MG63 (cell line): ENCODE results near the gene CHIT1. TPM values are rescaled to one million over a fixed set of nuclear protein-coding genes. Genes with fewer than 3 reads are reported as not detected.
"Not testable (repeated sequence)": the region's sequence is repeated elsewhere in the genome, so short reads cannot be mapped to it uniquely, and the experiment has no call there.

Experiments used
- DNase-seq: peaks from one replicate; pipeline ENCODE4 v3.0.0-alpha.2; 2020
- H3K27me3 ChIP-seq: fragments of 250-450 bp; sonication (Bioruptor Pico); 2 replicates; pipeline ENCODE4 v1.5.1; 2020; ENCODE audit warnings: mild to moderate bottlenecking, moderate library complexity
- H3K36me3 ChIP-seq: fragments of 250-450 bp; sonication (Bioruptor Pico); 2 replicates; pipeline ENCODE4 v1.5.1; 2020; ENCODE audit warnings: mild to moderate bottlenecking, moderate library complexity
- H3K4me3 ChIP-seq: fragments of 250-450 bp; sonication (Bioruptor Pico); 2 replicates; pipeline ENCODE4 v1.5.1; 2020; ENCODE audit warnings: mild to moderate bottlenecking, moderate library complexity
- H3K9me3 ChIP-seq: fragments of 250-450 bp; sonication (Bioruptor Pico); 2 replicates; pipeline ENCODE4 v1.5.1; 2020; ENCODE audit warnings: mild to moderate bottlenecking, moderate library complexity
- total RNA-seq: library from RNA; depleted of rRNA; stranded (reverse); fragments of >200 nt; shearing (Covaris generic); gene quantifications from 2 replicates; pipeline ENCODE4 v1.2.3, GENCODE V29; 2014; ENCODE audit warnings: low replicate concordance

Gene CHIT1
- total RNA-seq, 1 experiment from 2014 or later: not detected

DNA sequence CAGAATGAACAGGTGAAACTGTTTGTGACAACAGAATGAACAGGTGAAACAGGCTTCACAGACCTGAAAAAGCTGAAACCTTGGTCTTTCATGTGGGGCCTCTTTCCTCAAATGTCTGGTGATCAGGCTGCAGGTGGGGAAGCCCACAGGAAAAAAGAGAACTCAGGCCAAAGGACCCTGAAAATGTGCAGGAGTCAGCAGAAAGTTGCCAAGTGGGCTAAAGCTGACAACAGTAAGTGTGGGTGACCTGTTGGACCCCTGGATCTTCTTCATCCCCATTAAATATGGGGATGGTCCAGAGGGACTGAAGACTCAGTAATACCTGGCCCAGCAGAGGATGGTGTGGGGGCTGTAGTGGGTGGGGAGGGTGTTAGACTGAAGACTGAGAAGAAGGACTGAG is 9.1 kb upstream of the CHIT1 start:
- Histone ChIP-seq H3K9me3 (peaks cover 10% of the 10 kb centered on the region), H3K4me3 (no peak overlapping the region), H3K27me3 (no peaks in the 10 kb centered on the region; the same call in 1 of the 2 replicates), H3K36me3 (no peaks in the 10 kb centered on the region)
- DNase-seq: no peak

DNA sequence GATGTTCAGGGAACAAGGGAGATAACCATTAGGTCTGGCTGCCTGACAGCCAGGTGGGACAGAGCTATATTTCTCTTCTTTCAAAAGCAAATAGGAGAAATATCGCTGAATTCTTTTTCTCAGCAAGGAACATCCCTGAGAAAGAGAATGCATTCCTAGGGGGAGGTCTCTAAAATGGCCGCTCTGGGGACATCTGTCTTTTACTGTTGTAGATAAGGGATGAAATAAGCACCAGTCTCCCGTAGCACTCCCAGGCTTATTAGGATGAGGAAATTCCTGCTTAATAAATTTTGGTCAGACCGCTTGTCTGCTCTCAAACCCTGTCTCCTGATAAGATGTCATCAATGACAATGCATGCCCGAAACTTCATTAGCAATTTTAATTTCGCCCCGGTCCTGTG is 5.4 kb upstream of the CHIT1 start:
- H3K4me3 ChIP-seq, DNase-seq, H3K27me3 ChIP-seq, H3K36me3 ChIP-seq: not testable (repeated sequence)
- H3K9me3 ChIP-seq: peaks cover 10% of the 10 kb centered on the region

DNA sequence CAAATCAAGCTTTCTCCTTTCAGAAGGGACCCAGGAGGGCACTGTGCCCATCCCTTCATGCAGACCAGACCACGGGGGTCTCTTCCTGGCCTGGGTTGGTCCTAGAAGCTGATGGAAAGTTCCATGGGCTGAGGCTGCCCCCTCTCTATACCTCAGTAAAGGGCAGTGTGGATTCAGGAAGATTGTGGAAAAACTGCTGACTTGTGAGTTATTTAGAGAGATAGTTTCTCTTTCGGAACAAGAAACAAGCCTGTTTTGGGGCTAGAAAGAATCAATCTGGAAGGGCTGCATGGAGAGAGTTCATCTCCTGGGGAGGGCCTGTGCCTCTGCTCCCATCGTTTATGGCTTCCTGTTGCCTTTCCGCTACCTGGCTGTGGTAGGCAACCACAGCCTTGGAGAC is 803 bp downstream of the CHIT1 start:
- H3K9me3 ChIP-seq: no peaks in the 10 kb centered on the region
- no peaks in the 10 kb centered on the region for H3K36me3 ChIP-seq
- no peak overlapping the region for H3K4me3 ChIP-seq
- DNase-seq: no peak
- peaks cover 7% of the 10 kb centered on the region; the same call in 1 of the 2 replicates for H3K27me3 ChIP-seq

DNA sequence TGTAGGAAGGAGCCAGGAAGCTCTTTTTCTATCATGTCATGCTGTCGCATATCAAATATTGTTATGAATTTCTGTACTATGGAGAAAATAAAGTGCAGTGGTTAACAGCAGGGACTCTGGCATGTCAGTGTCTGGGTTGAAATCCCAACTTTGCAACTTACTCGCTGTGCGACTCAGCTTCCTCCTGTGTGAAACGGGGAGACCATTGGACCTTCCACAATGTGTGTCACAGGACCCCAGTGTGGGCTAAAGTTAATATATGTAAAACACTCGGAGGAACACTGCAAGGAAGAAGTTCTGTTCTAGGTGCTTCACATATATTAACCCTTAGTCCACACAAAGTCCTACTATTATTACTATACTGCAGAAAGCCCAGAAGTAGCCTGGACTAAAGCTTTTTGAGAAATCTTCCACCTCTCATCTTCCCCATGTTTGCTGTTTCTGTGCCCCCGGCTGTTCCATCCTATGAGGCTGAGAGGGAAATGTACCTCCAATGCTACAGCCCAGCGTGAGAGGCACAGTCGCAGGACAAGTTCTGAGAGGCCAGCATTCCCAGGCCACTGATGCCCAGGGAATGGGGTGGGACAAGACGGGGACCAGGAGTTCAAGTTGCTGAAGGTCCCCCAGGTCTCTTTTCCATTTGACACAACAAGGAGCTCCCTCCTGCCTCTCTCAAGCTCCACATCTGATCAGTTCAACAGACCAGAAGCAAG is 1.9 kb downstream of the CHIT1 start:
- DNase-seq: no peak
- Histone ChIP-seq H3K9me3 (no peaks in the 10 kb centered on the region), H3K27me3 (peaks cover 4% of the 10 kb centered on the region; the same call in 1 of the 2 replicates), H3K36me3 (no peaks in the 10 kb centered on the region), H3K4me3 (no peak overlapping the region)

DNA sequence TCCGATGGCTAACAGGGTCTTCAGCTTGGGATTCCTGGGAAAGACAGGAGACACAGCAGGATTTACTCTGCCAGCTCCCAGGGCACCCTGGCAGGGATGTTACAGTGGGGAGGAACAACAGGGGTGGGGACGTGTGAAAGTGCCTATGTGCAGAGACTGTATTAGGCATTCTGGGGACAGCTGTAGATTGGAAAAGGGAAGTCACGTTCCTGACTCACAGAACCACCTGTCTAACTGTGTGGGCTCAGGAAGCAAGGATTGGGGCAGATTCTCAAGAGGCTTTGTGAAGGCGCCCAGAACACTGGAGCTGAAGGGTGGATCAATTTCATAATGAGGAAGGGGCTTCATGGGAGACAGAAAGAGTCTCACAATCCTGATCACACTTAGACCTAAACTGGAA is 4.4 kb downstream of the CHIT1 start:
- Histone ChIP-seq H3K9me3 (no peaks in the 10 kb centered on the region), H3K27me3 (peaks cover 4% of the 10 kb centered on the region; the same call in 1 of the 2 replicates), H3K4me3 (no peak overlapping the region), H3K36me3 (no peaks in the 10 kb centered on the region)
- no peak for DNase-seq

DNA sequence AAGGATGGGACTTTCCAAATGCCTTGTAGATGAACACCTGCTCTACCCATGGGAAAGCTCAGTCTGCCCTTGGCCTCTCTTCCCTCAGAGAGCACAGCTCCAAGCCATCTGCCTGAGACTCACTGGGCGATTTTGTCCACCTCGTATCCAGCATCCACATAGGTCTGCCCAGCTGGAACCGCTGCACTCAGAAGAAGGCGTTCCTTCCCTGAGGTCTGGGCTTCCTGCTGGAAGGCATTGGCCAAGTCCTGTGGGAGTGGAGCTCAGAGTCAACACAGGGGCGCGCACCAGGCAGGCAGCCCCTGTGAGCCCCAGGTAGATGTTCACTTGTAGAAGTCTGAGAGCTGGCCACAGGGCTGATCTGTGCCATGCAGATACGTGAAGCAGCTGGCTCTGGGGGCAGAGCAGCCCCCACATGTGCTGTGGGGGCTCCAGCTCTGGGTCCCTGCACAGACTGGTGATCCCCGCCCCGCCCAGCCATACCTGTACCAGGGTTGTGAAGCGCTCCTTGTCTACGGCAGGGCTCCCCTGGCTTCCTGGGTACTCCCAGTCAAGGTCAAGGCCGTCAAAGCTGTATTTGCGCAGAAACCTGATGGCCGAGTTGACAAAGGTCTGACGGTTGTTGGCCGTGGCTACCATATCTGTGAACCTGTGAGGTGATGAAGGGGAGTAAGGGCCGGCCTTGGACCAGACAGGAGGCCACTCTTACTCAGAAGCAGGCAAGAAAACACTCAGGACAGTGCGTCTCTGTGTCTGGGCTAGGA is 6.3 kb downstream of the CHIT1 start:
- peaks cover 4% of the 10 kb centered on the region; the same call in 1 of the 2 replicates for H3K27me3 ChIP-seq
- DNase-seq: no peak

DNA sequence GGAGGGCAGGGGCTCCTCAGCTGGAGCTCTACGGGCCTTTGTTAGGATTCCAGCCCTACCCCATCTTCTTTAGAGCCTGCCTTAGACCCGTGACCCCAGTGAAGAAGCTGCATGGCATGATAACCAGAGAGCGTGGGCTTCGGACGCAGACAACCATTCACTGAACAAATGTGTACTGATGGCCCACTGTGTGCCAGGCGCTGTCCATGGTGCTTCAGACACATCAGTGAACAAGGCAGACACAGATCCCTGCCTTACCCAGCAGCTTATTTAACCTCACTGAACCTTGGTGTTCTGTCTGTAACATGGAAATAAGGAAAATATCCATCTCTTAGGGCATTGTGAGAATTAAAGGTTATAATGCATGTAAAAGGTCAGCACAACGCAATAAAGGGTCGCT is 9.5 kb downstream of the CHIT1 start:
- H3K27me3 ChIP-seq: peaks cover 2% of the 10 kb centered on the region; the same call in 1 of the 2 replicates
- no peak overlapping the region for H3K4me3 ChIP-seq
- DNase-seq: no peak
- no peaks in the 10 kb centered on the region for H3K36me3 ChIP-seq
- no peaks in the 10 kb centered on the region for H3K9me3 ChIP-seq

More for the DNA sequence above, 6.3 kb downstream of the CHIT1 start:
- H3K4me3 ChIP-seq: no peak overlapping the region
- no peaks in the 10 kb centered on the region for H3K9me3 ChIP-seq
- no peaks in the 10 kb centered on the region for H3K36me3 ChIP-seq

DNA sequence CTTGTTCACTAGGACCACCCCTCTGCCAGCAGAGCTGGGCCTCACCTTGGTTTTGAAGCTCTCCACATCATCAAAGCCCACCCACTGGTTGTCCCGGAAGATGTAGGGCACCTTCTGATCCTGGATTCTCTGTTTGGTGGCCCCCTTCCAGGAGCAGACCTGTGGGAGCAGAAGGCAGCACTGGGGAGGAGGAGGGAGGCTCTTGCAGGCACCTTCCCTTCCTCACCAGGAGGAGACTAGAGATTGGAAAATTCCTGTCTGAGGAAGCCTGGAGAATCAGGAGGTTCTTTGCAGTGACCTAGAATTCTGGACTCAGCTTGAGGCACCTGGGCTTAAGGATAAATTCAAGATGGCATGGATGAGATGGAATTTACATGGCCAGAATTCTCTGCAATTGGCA is 10.3 kb downstream of the CHIT1 start:
- DNase-seq: no peak
- H3K27me3 ChIP-seq: no peaks in the 10 kb centered on the region

DNA sequence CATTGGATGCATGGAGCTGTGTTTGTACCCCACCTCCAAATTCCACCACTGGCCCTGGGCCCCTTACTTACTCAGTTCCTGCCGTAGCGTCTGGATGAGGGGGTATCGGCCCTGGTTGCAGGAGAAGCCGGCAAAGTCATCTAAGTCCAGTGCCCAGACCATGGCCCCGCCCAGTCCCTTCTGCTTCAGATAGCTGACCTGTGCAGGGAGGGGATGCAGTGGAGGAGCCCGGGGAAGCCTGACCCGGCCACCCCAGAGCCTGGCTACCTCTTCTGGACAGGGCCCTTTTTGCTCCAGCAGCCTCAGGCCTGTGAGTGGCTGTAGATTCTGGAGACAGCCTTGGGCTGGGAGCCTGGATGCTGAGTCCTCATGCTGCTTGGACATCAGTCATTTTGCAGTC is 11.8 kb downstream of the CHIT1 start:
- DNase-seq: no peak
- H3K36me3 ChIP-seq: no peaks in the 10 kb centered on the region
- H3K4me3 ChIP-seq: no peak overlapping the region
- no peaks in the 10 kb centered on the region for H3K27me3 ChIP-seq
- no peaks in the 10 kb centered on the region for H3K9me3 ChIP-seq

More for the DNA sequence above, 10.3 kb downstream of the CHIT1 start:
- no peak overlapping the region for H3K4me3 ChIP-seq
- H3K9me3 ChIP-seq: no peaks in the 10 kb centered on the region
- no peaks in the 10 kb centered on the region for H3K36me3 ChIP-seq

DNA sequence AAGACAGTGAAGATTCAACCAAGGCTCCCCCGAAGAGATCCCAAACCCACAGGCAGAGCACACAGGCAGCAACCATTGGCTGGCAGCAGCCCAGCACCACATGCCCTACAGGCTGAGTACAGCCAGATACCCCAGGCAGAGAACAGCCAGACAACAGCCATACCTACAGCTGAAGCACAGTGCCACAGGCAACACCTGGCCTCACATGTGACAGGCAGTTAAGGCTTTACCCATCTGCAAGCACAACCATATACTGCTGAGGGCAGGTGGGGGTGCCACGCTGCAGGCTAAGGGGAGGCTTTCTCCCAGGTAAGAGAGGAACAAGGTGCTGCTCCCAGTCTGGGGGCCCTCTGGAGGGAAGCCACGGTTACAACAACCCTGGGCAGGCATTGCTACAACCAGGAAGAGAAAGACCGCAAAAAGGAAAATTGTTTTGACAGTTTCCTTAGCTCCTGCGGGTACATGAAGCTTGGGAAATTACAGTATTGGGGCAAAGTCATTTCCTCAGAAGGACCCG is 12.3 kb downstream of the CHIT1 start:
- no peak for DNase-seq
- no peaks in the 10 kb centered on the region for H3K9me3 ChIP-seq
- H3K27me3 ChIP-seq: no peaks in the 10 kb centered on the region
- H3K36me3 ChIP-seq: no peaks in the 10 kb centered on the region
- no peak overlapping the region for H3K4me3 ChIP-seq

DNA sequence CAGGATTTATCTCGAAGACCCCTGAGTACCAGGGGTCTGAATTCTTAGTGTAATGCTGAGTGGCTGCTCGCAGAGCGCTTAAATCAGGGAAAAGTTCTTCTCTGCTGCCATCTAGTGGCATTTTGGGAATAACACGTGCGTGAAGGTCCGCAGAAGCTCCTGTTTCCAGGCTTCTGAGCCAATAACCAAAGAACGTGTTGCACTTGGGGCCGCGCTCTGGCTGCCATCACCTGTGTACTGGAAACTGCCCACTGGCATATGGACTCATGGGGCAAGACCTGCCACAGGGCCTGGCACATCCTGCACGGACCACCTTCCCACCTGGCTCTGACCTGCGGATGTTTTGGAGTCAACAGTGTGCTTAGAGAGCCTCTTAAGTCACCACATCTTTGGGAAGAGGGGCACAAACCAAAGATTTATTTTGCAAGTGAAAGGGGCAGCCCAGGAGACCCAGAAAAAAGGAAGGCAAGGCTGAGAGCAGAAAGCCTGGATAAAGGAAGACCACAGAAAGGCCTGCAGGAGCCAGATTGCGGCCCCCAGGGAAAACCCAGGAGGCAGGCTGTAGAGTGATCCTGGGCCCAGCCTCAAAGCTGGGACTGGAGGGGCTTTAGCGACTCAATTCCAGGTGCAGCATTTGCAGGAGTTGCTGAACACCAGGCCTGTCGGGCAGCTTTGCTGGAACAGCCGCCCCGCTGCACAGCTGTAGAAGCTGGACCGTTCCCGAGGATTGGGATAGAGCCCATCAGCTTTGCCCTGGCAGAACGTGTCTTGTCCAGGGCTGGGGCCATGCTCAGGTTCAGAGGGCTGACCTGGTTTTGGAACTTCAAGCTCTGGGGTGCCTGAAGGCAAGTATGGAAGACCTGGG is 13.0 kb downstream of the CHIT1 start:
- Histone ChIP-seq H3K27me3 (no peaks in the 10 kb centered on the region), H3K4me3 (no peak overlapping the region), H3K36me3 (no peaks in the 10 kb centered on the region), H3K9me3 (no peaks in the 10 kb centered on the region)
- DNase-seq: no peak

DNA sequence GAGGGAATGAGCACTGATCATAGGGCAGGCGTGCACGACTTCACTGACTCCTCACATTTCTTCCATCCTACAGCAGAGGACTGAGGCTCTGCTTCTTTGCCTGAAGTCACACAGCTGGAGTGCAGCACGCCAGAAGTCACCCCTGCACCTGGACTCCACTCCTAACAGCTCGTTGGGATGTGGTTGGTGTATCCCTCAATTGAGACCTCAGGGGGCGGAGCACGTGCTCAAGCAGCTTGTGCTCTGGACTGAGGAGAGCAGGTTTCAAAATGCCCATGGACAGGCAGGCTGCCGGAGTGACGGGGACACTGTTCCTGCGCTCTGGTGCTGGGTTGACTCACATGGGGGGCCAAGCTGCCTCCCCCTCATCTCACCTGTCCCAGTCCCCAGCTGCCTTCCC is 13.9 kb downstream of the CHIT1 start:
- DNase-seq: no peak
- no peaks in the 10 kb centered on the region for H3K9me3 ChIP-seq
- H3K27me3 ChIP-seq: no peaks in the 10 kb centered on the region
- no peak overlapping the region for H3K4me3 ChIP-seq
- H3K36me3 ChIP-seq: no peaks in the 10 kb centered on the region

DNA sequence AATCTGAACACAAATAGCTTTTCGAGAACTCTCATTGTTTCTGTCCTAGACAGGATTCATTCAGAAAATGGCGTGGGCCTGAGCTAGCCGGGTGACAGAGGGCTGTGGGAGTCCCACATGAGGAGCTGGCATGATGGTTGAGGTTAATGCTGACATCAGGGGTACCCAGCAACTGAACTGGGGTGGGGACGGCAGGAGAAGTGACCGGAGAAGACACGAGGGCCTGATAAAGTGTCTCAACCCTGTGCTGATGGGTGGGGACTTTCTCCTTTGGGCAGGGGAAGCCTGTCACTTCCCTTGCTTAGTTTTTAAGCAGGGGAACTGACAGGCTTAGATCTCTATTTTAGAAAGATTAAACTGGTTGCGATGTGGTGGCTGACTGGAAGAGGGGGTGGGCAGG is 14.6 kb downstream of the CHIT1 start:
- H3K4me3 ChIP-seq: no peak overlapping the region
- DNase-seq: no peak
- no peaks in the 10 kb centered on the region for H3K27me3 ChIP-seq
- no peaks in the 10 kb centered on the region for H3K9me3 ChIP-seq
- H3K36me3 ChIP-seq: no peaks in the 10 kb centered on the region

DNA sequence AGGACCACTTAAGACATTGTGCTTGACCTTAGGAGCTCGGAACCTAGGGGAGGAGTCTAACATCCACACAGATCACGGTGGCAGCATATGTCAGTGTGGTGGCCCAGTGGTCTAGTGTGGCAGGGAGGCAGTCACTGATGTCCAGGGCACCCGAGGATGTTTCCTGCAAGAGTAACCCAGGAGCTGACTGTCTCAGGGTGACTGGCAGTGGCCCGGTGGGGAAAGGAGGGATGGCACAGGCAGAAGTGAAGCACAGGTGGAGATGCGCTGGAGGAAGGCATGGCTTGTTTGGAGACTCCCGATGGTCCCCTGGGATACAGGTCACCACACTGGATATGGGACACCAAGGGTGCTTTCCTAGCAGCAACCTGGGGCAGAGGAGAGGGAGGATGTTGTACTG is 16.3 kb downstream of the CHIT1 start:
- no peak for DNase-seq
- Histone ChIP-seq H3K4me3 (no peak overlapping the region), H3K9me3 (no peaks in the 10 kb centered on the region), H3K36me3 (no peaks in the 10 kb centered on the region), H3K27me3 (no peaks in the 10 kb centered on the region)

DNA sequence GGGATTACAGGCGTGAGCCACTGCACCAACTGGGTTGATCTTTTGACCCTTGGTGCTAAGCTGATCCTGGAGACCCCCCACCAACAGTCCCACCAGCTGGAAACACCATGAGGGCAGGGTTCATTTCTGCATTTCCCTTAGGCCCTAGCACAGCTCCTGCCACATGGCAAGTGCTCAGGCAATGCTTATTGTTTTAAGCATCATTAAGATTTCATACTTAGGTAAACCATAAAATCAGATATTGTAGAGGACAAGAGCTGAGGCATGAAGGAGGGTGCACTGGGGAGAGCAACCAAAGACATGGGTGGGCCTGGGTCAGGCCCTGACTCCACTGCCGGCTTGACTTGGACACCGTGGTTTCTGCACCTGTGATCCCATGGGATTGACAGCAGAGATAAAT is 17.7 kb downstream of the CHIT1 start:
- no peak overlapping the region for H3K4me3 ChIP-seq
- H3K36me3 ChIP-seq: no peaks in the 10 kb centered on the region
- no peaks in the 10 kb centered on the region for H3K9me3 ChIP-seq

DNA sequence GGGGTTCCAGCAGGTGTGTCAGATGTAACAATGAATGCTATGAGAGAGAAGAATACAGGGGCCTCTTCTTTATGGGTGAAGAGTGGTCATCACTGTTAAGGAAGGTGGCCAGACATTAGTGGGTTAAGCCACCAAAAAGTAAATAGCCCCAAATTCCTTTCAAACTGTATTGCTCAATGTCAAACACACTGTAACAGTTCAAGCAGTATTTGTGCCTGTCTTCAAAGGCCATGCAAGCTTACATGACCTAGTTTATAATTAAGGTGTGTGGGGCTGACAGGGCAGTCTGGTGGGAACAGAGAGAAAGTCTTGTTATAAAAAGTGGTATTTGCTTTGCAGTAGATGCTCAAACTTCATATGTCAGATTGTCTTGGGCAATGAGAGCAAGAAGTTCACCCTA is 18.5 kb downstream of the CHIT1 start:
- no peak for DNase-seq
- H3K9me3 ChIP-seq: no peaks in the 10 kb centered on the region
- H3K36me3 ChIP-seq: no peaks in the 10 kb centered on the region
- no peaks in the 10 kb centered on the region for H3K27me3 ChIP-seq
- no peak overlapping the region for H3K4me3 ChIP-seq

More for the DNA sequence above, 17.7 kb downstream of the CHIT1 start:
- no peaks in the 10 kb centered on the region for H3K27me3 ChIP-seq
- DNase-seq: no peak

DNA sequence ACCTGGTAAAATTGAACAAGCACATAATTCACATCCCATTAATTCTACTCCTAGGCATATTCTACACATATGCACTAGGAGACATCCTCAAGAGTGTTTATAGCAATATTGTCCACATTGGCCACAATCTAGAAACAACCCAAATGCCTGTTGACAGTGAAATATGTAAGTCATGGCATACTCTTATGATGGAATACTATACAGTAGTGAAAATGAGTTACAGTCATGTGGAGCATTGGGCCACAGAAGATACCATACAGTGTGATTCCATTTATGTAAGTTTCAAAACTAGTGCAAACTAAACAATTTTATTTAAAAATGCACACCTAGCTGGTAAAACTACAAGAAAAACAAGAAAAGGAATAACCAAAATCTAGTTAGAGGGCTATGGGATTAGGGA is 19.1 kb downstream of the CHIT1 start:
- H3K36me3 ChIP-seq: no peaks in the 10 kb centered on the region
- DNase-seq: no peak

More for the DNA sequence above, 19.1 kb downstream of the CHIT1 start:
- Histone ChIP-seq H3K4me3 (no peak overlapping the region), H3K27me3 (no peaks in the 10 kb centered on the region), H3K9me3 (no peaks in the 10 kb centered on the region)
